HCT116 (cell line): ENCODE results near the gene C14orf132. TPM values are rescaled to one million over a fixed set of nuclear protein-coding genes. Genes with fewer than 3 reads are reported as not detected.

Experiments
- ATAC-seq: fragments of 200-7000 bp; cut with Tn5 transposase; 2 replicates; pipeline ENCODE4 v1.9.1; 2020; ENCODE audit warnings: mild to moderate bottlenecking, moderate library complexity
- BruUV-seq: library from RNA; stranded (reverse); fragments of 400-500 nt; replicated peaks from 2 replicates; lab custom pipeline; 2021; lab: Mats Ljungman, UMichigan
- CTCF ChIA-PET: fragments of 300-600 bp; sonication (Branson Sonifier 250); formaldehyde crosslinking; loops from one replicate; lab custom pipeline; 2021; ENCODE audit warnings: antibody characterized with exemption; lab: Charles Lee
- POLR2A ChIA-PET: fragments of 300-600, 350-600 bp; sonication (Branson Sonifier 250); formaldehyde crosslinking; loops from one replicate; lab custom pipeline; 2021; ENCODE audit warnings: antibody characterized with exemption; lab: Charles Lee
- RAD21 ChIA-PET, 2 experiments: fragments of 300-600 bp; sonication (Branson Sonifier 250); formaldehyde crosslinking; loops; one replicate each; lab custom pipeline; 2023; ENCODE audit warnings: low total read pairs in 2 of 2; ENCODE audit not compliant: uncharacterized antibody in 2 of 2, unreplicated experiment in 2 of 2, low non-redundant PET in 1 of 2; lab: Charles Lee
- DNase-seq: peaks from one replicate; pipeline ENCODE4 v3.0.0-alpha.2; 2010; ENCODE audit warnings: low read depth, low spot score
- H2AFZ ChIP-seq: fragments of 200-600 bp; shearing (Covaris generic), sonication (generic); 2 replicates; pipeline ENCODE4 v1.6.1; 2017; ENCODE audit warnings: low read depth, mixed run types, mixed read lengths, antibody characterized with exemption, low read length; ENCODE audit not compliant: poor library complexity, severe bottlenecking
- H3K27ac ChIP-seq: 2 replicates; pipeline ENCODE4 v1.5.1; 2012; ENCODE audit warnings: low read depth, low read length
- H3K27me3 ChIP-seq: fragments of 200-600 bp; sonication (generic); 2 replicates; pipeline ENCODE4 v1.6.1; 2016; ENCODE audit warnings: mixed run types, low read length, mixed read lengths; ENCODE audit not compliant: insufficient read depth
- H3K36me3 ChIP-seq, 2 experiments: fragments of 200-500 bp in 1 of 2; fragments of 200-600 bp in 1 of 2; sonication (Bioruptor generic) in 1 of 2; sonication (generic) in 1 of 2; 2 replicates each; pipeline versions ENCODE4 v1.5.1 to v1.6.1; 2014 to 2016; ENCODE audit warnings: low read length in 2 of 2, inconsistent platforms in 1 of 2, mixed read lengths in 1 of 2, mixed run types in 1 of 2; ENCODE audit not compliant: insufficient read depth in 2 of 2, control insufficient read depth in 1 of 2
- H3K4me1 ChIP-seq, 2 experiments: fragments of 200-600 bp in 1 of 2; sonication (generic) in 1 of 2; 2 replicates each; pipeline versions ENCODE4 v1.5.1 to v1.6.1; 2012 to 2017; ENCODE audit warnings: low read length in 2 of 2, inconsistent platforms in 1 of 2, mild to moderate bottlenecking in 1 of 2, mixed read lengths in 1 of 2, mixed run types in 1 of 2, moderate library complexity in 1 of 2; ENCODE audit not compliant: insufficient read depth in 2 of 2, control insufficient read depth in 1 of 2
- H3K4me2 ChIP-seq: fragments of 200-600 bp; sonication (generic); 2 replicates; pipeline ENCODE4 v1.6.1; 2017; ENCODE audit warnings: mixed run types, low read length, mixed read lengths
- H3K4me3 ChIP-seq, 2 experiments: fragments of 200-600 bp in 1 of 2; sonication (generic) in 1 of 2; replicated peaks in 1 of 2; 2 replicates each; pipeline ENCODE4 v1.5.1; 2011 to 2016; ENCODE audit warnings: low read length in 2 of 2, control low read depth in 1 of 2, low read depth in 1 of 2, mild to moderate bottlenecking in 1 of 2, mixed read lengths in 1 of 2, mixed run types in 1 of 2
- H3K79me2 ChIP-seq: fragments of 200-600 bp; sonication (generic); 2 replicates; pipeline ENCODE4 v1.6.1; 2017; ENCODE audit warnings: mild to moderate bottlenecking, mixed run types, low read length, moderate library complexity, mixed read lengths; ENCODE audit not compliant: insufficient read depth
- H3K9ac ChIP-seq: fragments of 200-600 bp; sonication (generic); 2 replicates; pipeline ENCODE4 v1.6.1; 2016; ENCODE audit warnings: low read length, mixed read lengths
- H3K9me2 ChIP-seq: fragments of 200-600 bp; sonication (generic), shearing (Covaris generic); 2 replicates; pipeline ENCODE4 v1.6.1; 2017; ENCODE audit warnings: mixed run types, mild to moderate bottlenecking, moderate library complexity; ENCODE audit not compliant: insufficient read depth
- H3K9me3 ChIP-seq, 2 experiments: fragments of 200-500 bp in 1 of 2; fragments of 200-600 bp in 1 of 2; sonication (Bioruptor generic) in 1 of 2; sonication (generic) in 1 of 2; 2 replicates each; pipeline ENCODE4 v1.6.1; 2014 to 2017; ENCODE audit warnings: low read length in 2 of 2, mixed read lengths in 2 of 2, inconsistent platforms in 1 of 2, low read depth in 1 of 2, mild to moderate bottlenecking in 1 of 2, mixed run types in 1 of 2, moderate library complexity in 1 of 2; ENCODE audit not compliant: control insufficient read depth in 1 of 2, insufficient read depth in 1 of 2
- H4K20me1 ChIP-seq: fragments of 200-600 bp; sonication (generic), shearing (Covaris generic); 2 replicates; pipeline ENCODE4 v1.6.1; 2017; ENCODE audit warnings: mixed run types, mild to moderate bottlenecking, moderate library complexity; ENCODE audit not compliant: insufficient read depth
- CBX3 ChIP-seq: IDR thresholded peaks from 2 replicates; pipeline ENCODE4 v1.6.1; 2012; ENCODE audit warnings: low read depth
- CTCF ChIP-seq, 3 experiments: fragments of 200-600 bp in 1 of 3; sonication (generic) in 1 of 3; IDR thresholded peaks in 2 of 3; conservative IDR thresholded peaks in 1 of 3; 2 replicates each; pipeline ENCODE4 v1.5.1; 2012 to 2017; ENCODE audit warnings: low read depth in 2 of 3, low read length in 2 of 3, antibody characterized with exemption in 1 of 3, borderline replicate concordance in 1 of 3, control low read depth in 1 of 3, mild to moderate bottlenecking in 1 of 3, mixed read lengths in 1 of 3, mixed run types in 1 of 3, moderate library complexity in 1 of 3; ENCODE audit not compliant: insufficient read depth in 1 of 3
- EGR1 ChIP-seq: IDR thresholded peaks from 2 replicates; pipeline ENCODE4 v1.6.1; 2012; ENCODE audit warnings: low read depth
- ELF1 ChIP-seq: IDR thresholded peaks from 2 replicates; pipeline ENCODE4 v1.6.1; 2012; ENCODE audit warnings: low read depth, borderline replicate concordance
- EZH2 ChIP-seq: fragments of 200-600 bp; sonication (generic); IDR thresholded peaks from 2 replicates; pipeline ENCODE4 v1.6.1; 2017; ENCODE audit warnings: antibody characterized with exemption, mixed run types
- EZH2phosphoT487 ChIP-seq: fragments of 200-600 bp; IDR thresholded peaks from 2 replicates; pipeline ENCODE4 v1.6.1; 2018; ENCODE audit warnings: antibody characterized with exemption, borderline replicate concordance
- FOSL1 ChIP-seq: IDR thresholded peaks from 2 replicates; pipeline ENCODE4 v1.6.1; 2012; ENCODE audit warnings: low read depth
- JUND ChIP-seq: IDR thresholded peaks from 2 replicates; pipeline ENCODE4 v1.6.1; 2012
- POLR2A ChIP-seq: IDR thresholded peaks from 2 replicates; pipeline ENCODE4 v1.7.0; 2011; ENCODE audit warnings: borderline replicate concordance; ENCODE audit not compliant: insufficient read depth, insufficient read length; ENCODE audit errors: extremely low read depth
- POLR2AphosphoS5 ChIP-seq: IDR thresholded peaks from 2 replicates; pipeline ENCODE4 v1.6.1; 2011; ENCODE audit warnings: mild to moderate bottlenecking, low read depth, low read length, moderate library complexity
- RAD21 ChIP-seq: IDR thresholded peaks from 2 replicates; pipeline ENCODE4 v1.6.1; 2012; ENCODE audit warnings: low read depth, mild to moderate bottlenecking
- REST ChIP-seq: IDR thresholded peaks from 2 replicates; pipeline ENCODE4 v1.6.1; 2012; ENCODE audit warnings: low read depth
- SIN3A ChIP-seq: IDR thresholded peaks from 2 replicates; pipeline ENCODE4 v1.6.1; 2012; ENCODE audit warnings: low read depth
- SRF ChIP-seq: IDR thresholded peaks from 2 replicates; pipeline ENCODE4 v1.6.1; 2012; ENCODE audit warnings: low read depth
- ZFX ChIP-seq: fragments of 450-650 bp; IDR thresholded peaks from 2 replicates; pipeline ENCODE4 v1.6.1; 2017
- ZNF274 ChIP-seq: fragments of 200-500 bp; sonication (Bioruptor generic); IDR thresholded peaks from 2 replicates; pipeline ENCODE4 v1.6.1; 2014; ENCODE audit warnings: mild to moderate bottlenecking, low read depth, low read length, inconsistent platforms
- intact Hi-C: fragments of 100-400 bp; cut with micrococcal nuclease; formaldehyde crosslinking; loops from 2 replicates; pipeline ENCODE4 v1.10.0; 2022
- total RNA-seq: library from RNA; stranded (reverse); gene quantifications from one replicate; pipeline ENCODE4 v1.2.1, GENCODE V29; 2021; ENCODE audit not compliant: unreplicated experiment
- TF ChIP-seq, protein P1 (sequence below): IDR thresholded peaks from 2 replicates; pipeline ENCODE4 v1.6.1; 2012

C14orf132 gene
- total RNA-seq, 1 experiment from 2014 or later, result 3.4 TPM

DNA sequence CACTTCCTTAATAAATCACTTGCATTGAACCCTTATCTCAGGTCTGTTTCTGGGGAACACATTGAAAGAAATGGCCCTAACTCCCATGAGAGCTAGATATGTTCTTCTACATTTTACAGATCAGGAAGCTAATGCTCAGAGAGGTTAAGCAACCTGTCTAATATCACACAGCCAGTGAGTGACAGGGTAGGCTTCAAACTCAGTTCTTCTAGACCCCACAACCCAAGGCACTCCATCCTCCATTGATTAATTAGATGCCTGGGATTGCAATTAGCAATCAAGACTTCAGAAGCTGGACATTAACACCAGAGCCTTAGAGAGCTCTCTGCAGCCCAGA, 59.8 kb downstream of the C14orf132 start:
- Histone ChIP-seq H3K4me3 (no peak overlapping the region), H3K27ac (no peak overlapping the region), H2AFZ (no peak overlapping the region), H3K4me1 (peaks cover 4 to 9% of the 10 kb centered on the region in 2 experiments; a peak in 1 of 4 replicates), H4K20me1 (no peaks in the 10 kb centered on the region), H3K9ac (no peak overlapping the region), H3K4me2 (no peak overlapping the region), H3K27me3 (no peaks in the 10 kb centered on the region), H3K79me2 (no peaks in the 10 kb centered on the region), H3K9me2 (no peaks in the 10 kb centered on the region), H3K9me3 (no peaks in the 10 kb centered on the region), H3K36me3 (no peaks in the 10 kb centered on the region)
- RAD21 ChIA-PET, result interaction anchor here (0.7 to 1.4 kb wide), 8 partner anchors 42 to 177 kb away, joined by 3 to 11 read pairs (median 6); no protein-coding TSS in a partner anchor
- no TSS peak for BruUV-seq
- CTCF ChIA-PET, result interaction anchor here (0.7 to 3.5 kb wide), 22 partner anchors 9 to 539 kb away, joined by 3 to 81 read pairs (median 4); no protein-coding TSS in a partner anchor
- ATAC-seq (no peak), DNase-seq (no peak)
- intact Hi-C loops, result loop anchor here (1.0 kb wide), 3 partner anchors 43 to 538 kb away; no protein-coding TSS in a partner anchor
- TF ChIP-seq ZFX, result no peak
- no peak for TF ChIP-seq REST
- no peak for TF ChIP-seq ZNF274
- TF ChIP-seq JUND, result no peak
- no peak for TF ChIP-seq CTCF (IDR thresholded peaks at IDR 0.05 in 2 of 3, conservative IDR thresholded peaks at IDR 0.05 in 1 of 3; ENCODE audit: borderline replicate concordance in 1 of 3, insufficient read depth in 1 of 3, low read depth in 2 of 3, low read length in 2 of 3)
- TF ChIP-seq SRF, result no peak
- TF ChIP-seq RAD21, result no peak
- TF ChIP-seq, protein P1, sequence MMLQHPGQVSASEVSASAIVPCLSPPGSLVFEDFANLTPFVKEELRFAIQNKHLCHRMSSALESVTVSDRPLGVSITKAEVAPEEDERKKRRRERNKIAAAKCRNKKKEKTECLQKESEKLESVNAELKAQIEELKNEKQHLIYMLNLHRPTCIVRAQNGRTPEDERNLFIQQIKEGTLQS, result no peak
- no peak for TF ChIP-seq EGR1
- no peak for TF ChIP-seq POLR2A
- TF ChIP-seq EZH2phosphoT487, result no peak
- no peak for TF ChIP-seq SIN3A
- no peak for TF ChIP-seq CBX3
- no peak for TF ChIP-seq FOSL1
- TF ChIP-seq EZH2, result no peak
- no peak for TF ChIP-seq POLR2AphosphoS5
- no peak for TF ChIP-seq ELF1
- POLR2A ChIA-PET, result no interaction called here
